GM10847 (cell line): ENCODE data around the gene RIC3.

Experiments
- POLR2A ChIP-seq: IDR thresholded peaks from 2 replicates; pipeline ENCODE4 v1.6.1; 2011; ENCODE audit not compliant: insufficient read length; ENCODE audit errors: extremely low read depth

Gene RIC3

GRCh38 chr11:8199676-8200075 lies 30.9 kb upstream of the RIC3 start:
- TF ChIP-seq POLR2A, result no peak

GRCh38 chr11:8196749-8197148 lies 27.9 kb upstream of the RIC3 start:
- no peak for TF ChIP-seq POLR2A

- no peak for TF ChIP-seq POLR2A
These were observed 26.1 kb upstream of the RIC3 start for GRCh38 chr11:8194956-8195355.

GRCh38 chr11:8192896-8193209 lies 24.0 kb upstream of the RIC3 start:
- no peak for TF ChIP-seq POLR2A

GRCh38 chr11:8192016-8192895 lies 23.4 kb upstream of the RIC3 start:
- no peak for TF ChIP-seq POLR2A

GRCh38 chr11:8190431-8190830 lies 21.6 kb upstream of the RIC3 start:
- TF ChIP-seq POLR2A, result no peak

- no peak for TF ChIP-seq POLR2A
These were observed 17.6 kb upstream of the RIC3 start for GRCh38 chr11:8186429-8186828.

GRCh38 chr11:8183111-8183510 lies 14.3 kb upstream of the RIC3 start:
- no peak for TF ChIP-seq POLR2A

- no peak for TF ChIP-seq POLR2A
These were observed 11.6 kb upstream of the RIC3 start for GRCh38 chr11:8180469-8180868.

- no peak for TF ChIP-seq POLR2A
These were observed 9.5 kb upstream of the RIC3 start for GRCh38 chr11:8178297-8178696.

- TF ChIP-seq POLR2A, result no peak
These were observed 8.3 kb upstream of the RIC3 start for GRCh38 chr11:8177136-8177535.

- no peak for TF ChIP-seq POLR2A
These were observed 1.0 kb downstream of the RIC3 start for GRCh38 chr11:8167796-8168195.

GRCh38 chr11:8164746-8165145 lies 4.1 kb downstream of the RIC3 start:
- TF ChIP-seq POLR2A, result no peak

- no peak for TF ChIP-seq POLR2A
These were observed 11.9 kb downstream of the RIC3 start for GRCh38 chr11:8156877-8157276.

- no peak for TF ChIP-seq POLR2A
These were observed 19.1 kb downstream of the RIC3 start for GRCh38 chr11:8149726-8150125.

- no peak for TF ChIP-seq POLR2A
These were observed 30.3 kb downstream of the RIC3 start for GRCh38 chr11:8138526-8138925.

GRCh38 chr11:8127447-8127846 lies 41.4 kb downstream of the RIC3 start:
- TF ChIP-seq POLR2A, result no peak

- no peak for TF ChIP-seq POLR2A
These were observed 42.1 kb downstream of the RIC3 start for GRCh38 chr11:8126649-8127289.
